TTC549 (cell line): Measurements from ENCODE around the gene ST3GAL3.

ENCODE experiments used
- FAIRE-seq: peaks from 2 replicates; lab custom pipeline; 2012; peaks lifted over from hg19 to GRCh38; lab: Jason Lieb, UNC

The ST3GAL3 gene

GRCh38 chr1:43786960-43787359, 79.6 kb downstream of the ST3GAL3 start:
- FAIRE-seq: no peak

GRCh38 chr1:43789604-43790550, 82.5 kb downstream of the ST3GAL3 start:
- FAIRE-seq: no peak

- no peak for FAIRE-seq
Measured at GRCh38 chr1:43791243-43791642, 83.9 kb downstream of the ST3GAL3 start.

GRCh38 chr1:43796111-43796581, 88.8 kb downstream of the ST3GAL3 start:
- no peak for FAIRE-seq

- no peak for FAIRE-seq
Measured at GRCh38 chr1:43797891-43798290, 90.6 kb downstream of the ST3GAL3 start.

DNA sequence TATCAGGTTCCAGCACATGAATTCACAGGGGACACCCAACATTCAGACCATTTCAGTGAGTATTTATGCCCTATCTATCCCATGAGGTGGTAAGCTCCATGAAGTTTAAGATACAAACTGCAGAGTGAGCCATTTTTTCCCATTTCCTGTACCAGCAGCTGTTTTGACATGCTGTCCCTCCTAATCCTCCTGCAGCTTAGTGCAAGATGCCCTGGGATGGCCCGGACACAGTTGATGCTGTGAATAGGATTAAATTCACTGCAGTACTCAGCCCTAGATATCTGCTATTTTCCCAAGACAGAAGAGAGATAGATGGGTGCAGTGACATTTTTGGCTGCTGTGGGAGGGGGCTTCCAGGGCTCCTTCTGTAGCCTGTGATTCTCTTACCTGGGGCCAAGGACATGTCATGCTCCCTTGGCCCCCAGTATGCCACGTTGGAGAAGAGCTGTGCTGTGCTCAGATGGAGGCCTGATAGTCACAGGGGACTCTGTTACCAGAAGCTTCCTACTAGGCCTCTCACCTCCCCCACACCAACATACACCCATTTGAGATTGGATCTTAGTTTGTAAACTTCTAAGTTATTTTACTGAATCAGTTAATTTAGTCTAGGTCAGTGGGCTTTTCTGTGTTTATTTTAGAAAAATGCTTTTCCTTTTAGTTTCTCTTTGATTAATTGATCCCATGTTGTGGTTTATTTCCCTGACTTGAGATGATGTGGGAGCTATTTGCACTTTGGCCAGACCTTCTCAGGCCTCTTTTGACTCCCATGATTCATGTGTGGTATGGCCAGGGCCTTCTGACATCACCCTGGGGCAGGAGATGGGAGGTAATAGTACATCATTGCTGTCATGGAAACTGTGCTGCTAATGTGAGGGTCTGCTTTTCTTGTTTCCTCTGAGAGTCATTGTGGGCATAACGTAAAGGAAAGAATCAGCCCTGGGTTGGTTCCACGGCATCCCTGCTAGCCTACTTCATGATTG, 92.6 kb downstream of the ST3GAL3 start:
- FAIRE-seq: no peak

DNA sequence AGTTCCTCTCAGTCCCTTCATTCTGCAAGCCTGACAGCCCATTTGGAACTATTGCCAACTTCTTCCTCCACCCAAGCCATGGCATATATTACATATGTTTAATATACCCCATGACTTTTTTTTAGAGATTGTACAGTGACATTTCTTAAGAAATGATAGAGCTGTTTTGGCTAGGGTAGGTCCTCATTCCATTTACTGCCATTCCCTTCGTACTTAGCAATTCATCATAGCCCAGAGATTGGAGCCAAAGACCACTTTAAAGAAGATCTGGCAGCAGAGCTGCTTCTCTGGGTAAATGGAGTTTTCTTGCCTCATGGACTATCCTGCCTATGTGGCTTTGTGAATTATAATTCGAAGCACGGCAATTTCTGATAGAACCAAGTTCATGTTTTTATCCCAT, 93.4 kb downstream of the ST3GAL3 start:
- no peak for FAIRE-seq

DNA sequence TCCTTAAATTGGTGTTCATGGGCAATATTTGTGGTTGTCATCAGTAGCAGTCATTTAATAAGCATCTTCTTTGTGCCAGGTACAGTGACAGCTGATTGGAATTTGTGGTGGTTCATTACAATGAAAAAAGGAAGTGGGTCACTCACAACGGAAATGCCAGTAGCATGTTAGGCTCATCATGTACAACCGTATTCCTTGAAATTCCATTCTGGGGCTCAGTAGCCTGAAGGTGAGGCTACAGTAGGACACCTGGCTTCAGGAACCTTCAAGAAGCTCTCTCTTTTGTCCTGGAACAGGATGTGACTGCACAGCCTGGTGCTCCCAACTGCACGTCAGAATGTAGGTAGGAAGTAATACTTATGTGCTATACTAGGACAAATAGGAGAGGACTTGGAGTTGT, 93.9 kb downstream of the ST3GAL3 start:
- FAIRE-seq: no peak

- FAIRE-seq: no peak
Measured at GRCh38 chr1:43802356-43802980, 95.1 kb downstream of the ST3GAL3 start.

- no peak for FAIRE-seq
Measured at GRCh38 chr1:43803105-43803504, 95.8 kb downstream of the ST3GAL3 start.

DNA sequence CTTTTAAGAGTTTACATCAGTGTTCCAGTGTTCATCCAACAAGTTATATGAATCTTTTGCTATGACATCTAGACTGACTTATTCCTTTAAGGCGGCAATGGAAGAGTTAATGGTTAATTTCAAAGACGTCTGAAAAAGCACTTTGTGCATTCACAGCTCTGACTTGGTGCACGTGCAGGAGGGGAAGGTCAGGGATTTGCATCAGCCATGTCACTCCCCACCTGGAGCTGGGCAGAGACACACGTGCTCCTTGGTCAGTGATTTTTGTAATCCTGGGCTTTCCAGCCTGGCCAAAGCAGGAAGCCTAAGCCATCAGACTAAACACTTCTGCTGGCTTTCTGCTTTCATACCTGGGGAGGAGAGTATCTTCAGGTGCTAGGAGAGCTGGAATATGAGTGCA, 96.3 kb downstream of the ST3GAL3 start:
- FAIRE-seq: no peak

DNA sequence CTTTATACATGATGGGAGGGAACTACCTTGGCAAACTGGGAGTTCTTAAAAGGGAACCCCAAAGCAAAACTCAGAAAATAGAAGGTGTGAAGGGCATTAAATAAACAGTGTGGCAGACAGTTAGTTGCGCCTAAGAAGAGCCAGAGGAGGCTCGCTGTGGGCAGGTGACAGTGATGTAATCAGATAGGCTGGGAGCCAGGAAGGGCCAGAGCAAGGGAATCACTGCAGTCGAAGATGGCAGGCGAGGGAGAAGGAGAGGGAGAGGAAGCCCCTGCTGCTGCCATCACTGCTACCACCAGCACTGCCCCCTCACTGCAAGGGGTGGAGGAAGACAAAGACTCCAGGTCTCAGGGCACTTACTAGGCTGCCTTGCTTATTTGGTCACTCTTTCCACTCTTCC, 97.2 kb downstream of the ST3GAL3 start:
- no peak for FAIRE-seq

DNA sequence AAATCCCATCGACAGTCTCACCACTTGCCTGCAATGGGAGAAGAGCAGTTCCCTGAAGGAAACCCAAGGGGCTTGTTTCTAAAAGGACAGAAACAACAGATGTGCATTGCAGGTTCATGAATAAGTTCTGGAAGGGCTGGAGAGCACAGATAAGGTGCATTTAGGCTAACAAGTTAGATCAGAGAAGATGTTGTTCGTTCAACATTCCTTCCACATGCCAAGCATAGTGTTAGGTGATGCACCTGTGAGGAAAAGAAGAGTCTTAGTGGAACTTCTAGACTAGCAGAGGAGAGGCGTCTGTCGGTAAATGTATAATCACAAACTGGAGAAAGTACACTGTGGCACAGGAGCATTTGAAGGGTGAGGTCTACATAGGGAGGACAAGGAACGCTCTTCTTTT, 98.0 kb downstream of the ST3GAL3 start:
- no peak for FAIRE-seq

GRCh38 chr1:43806183-43806582, 98.8 kb downstream of the ST3GAL3 start:
- FAIRE-seq: no peak

DNA sequence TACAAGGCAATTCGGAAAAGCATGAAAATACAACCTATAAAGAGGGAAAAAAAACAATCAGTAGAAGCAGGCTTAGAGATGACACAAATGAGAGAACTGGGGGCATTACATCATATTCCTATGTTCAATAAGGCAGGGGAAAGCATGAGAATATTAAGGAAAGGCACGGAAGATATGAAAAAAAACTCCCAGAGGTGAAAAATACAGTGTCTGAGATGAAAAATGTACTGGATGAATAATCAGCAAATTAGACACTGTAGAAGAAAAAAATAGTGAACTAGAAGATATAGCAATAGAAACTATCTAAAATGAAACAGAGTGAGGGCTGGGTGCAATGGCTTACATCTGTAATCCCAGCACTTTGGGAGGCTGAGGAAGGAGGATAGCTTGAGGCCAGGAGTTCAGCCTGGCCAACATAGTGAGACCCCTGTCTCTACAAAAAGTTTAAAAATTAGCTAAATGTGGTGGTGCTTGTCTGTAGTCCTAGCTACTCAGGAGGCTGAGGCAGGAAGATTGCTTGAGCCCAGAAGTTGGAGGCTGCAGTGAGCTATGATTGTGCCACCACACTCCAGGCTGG, 101.8 kb downstream of the ST3GAL3 start:
- no peak for FAIRE-seq

- no peak for FAIRE-seq
Measured at GRCh38 chr1:43812579-43812978, 105.2 kb downstream of the ST3GAL3 start.

GRCh38 chr1:43814401-43814800, 107.1 kb downstream of the ST3GAL3 start:
- no peak for FAIRE-seq

- no peak for FAIRE-seq
Measured at GRCh38 chr1:43817304-43817939, 110.1 kb downstream of the ST3GAL3 start.

GRCh38 chr1:43818691-43819090, 111.4 kb downstream of the ST3GAL3 start:
- FAIRE-seq: no peak

DNA sequence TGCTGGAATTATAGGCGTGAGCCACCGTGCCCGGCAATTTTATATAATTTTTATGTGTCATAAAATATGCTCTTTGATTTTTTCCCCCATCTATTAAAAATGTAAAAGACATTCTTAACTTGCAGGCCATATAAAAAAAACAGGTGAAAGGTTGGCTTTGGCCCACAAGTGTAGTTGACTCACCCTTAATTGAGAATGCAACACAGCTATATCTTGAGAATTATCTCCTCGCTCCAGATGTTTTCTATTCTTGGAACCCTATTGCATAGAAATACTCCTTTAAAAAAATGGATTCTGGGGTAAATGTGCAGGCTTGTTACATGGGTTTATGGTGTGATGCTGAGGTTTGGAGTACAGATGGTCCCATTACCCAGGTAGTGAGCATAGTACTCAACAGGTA, 112.0 kb downstream of the ST3GAL3 start:
- no peak for FAIRE-seq

- FAIRE-seq: no peak
Measured at GRCh38 chr1:43821471-43821870, 114.1 kb downstream of the ST3GAL3 start.
